Testis (tissue), 3 donors: ENCODE results near the gene FNDC3A. TPM values are rescaled to one million over a fixed set of nuclear protein-coding genes. Genes with fewer than 3 reads are reported as not detected.

Source experiments
- DNase-seq: peaks from one replicate; pipeline ENCODE4 v3.0.0-alpha.2; 2019
- H3K27ac ChIP-seq, 2 donors: fragments of 200-600 bp; sonication (generic); one replicate each; pipeline ENCODE4 v1.5.1; 2019
- H3K27me3 ChIP-seq: fragments of 200-600 bp; sonication (generic); one replicate; pipeline ENCODE4 v1.5.1; 2019
- H3K36me3 ChIP-seq: fragments of 200-600 bp; sonication (generic); one replicate; pipeline ENCODE4 v1.5.1; 2017; ENCODE audit warnings: low read depth; ENCODE audit errors: missing control alignments
- H3K4me1 ChIP-seq: fragments of 200-600 bp; sonication (generic); one replicate; pipeline ENCODE4 v1.5.1; 2019
- H3K4me3 ChIP-seq, 2 donors: fragments of 200-600 bp; sonication (generic); one replicate each; pipeline ENCODE4 v1.5.1; 2017 to 2019
- H3K9me3 ChIP-seq: fragments of 200-600 bp; sonication (generic); one replicate; pipeline ENCODE4 v1.5.1; 2017
- CTCF ChIP-seq, 3 experiments: fragments of 450-650 bp in 2 of 3; fragments of 200-600 bp in 1 of 3; sonication (generic) in 1 of 3; IDR thresholded peaks; one replicate each; pipeline ENCODE4 v1.5.1; 2016 to 2019; ENCODE audit warnings: antibody characterized with exemption in 3 of 3, mild to moderate bottlenecking in 2 of 3, moderate library complexity in 1 of 3
- POLR2A ChIP-seq: fragments of 450-650 bp; IDR thresholded peaks from one replicate; pipeline ENCODE4 v1.6.1; 2017; ENCODE audit warnings: antibody characterized with exemption, mild to moderate bottlenecking, moderate library complexity
- WGBS, 2 donors: methylation state at CpG; one replicate each; pipeline ENCODE4 v1.1.5; 2018; 5-methylcytosine and 5-hydroxymethylcytosine counted together
- intact Hi-C: fragments of 100-400 bp; cut with DNase I; formaldehyde crosslinking; loops from one replicate; pipeline ENCODE4 v1.15.1; 2023; ENCODE audit warnings: low total_unique reads
- polyA plus RNA-seq: library from polyadenylated mRNA; stranded (reverse); fragments of 350-450 nt; fragmentation: Illumina TruSeq; extraction: RNeasy Lipid Tissue Mini Kit (QIAGEN cat#74804); gene quantifications from one replicate; pipeline ENCODE4 v1.2.3, GENCODE V29; 2014; ENCODE audit warnings: low read depth, low replicate concordance; ENCODE audit not compliant: insufficient read depth
- total RNA-seq, 2 donors: library from RNA; depleted of rRNA; stranded (reverse); fragments of >200 nt; gene quantifications; one replicate each; pipeline ENCODE4 v1.2.3, GENCODE V29; 2016

FNDC3A gene
- total and polyA plus RNA-seq, 3 donors from 2014 or later: 52.5 to 77.3 (median 75.0) TPM

- H3K9me3 ChIP-seq: no peaks in the 10 kb centered on the region
- no peak for DNase-seq
- no peak overlapping the region for H3K4me3 ChIP-seq
- H3K36me3 ChIP-seq: no peaks in the 10 kb centered on the region
- H3K4me1 ChIP-seq: no peaks in the 10 kb centered on the region
- 94 to 97% methylated on average over 5 of the region's 5 CpGs for whole genome bisulfite sequencing, 2 donors
- H3K27ac ChIP-seq: no peak overlapping the region
- H3K27me3 ChIP-seq: no peaks in the 10 kb centered on the region
- TF ChIP-seq CTCF (IDR thresholded peaks at IDR 0.05) (no peak), POLR2A (no peak)
- intact Hi-C loops: no loop called here
Observed at GRCh38 chr13:49226613-49227012, 250.9 kb downstream of the FNDC3A start.

GRCh38 chr13:49234741-49235140, 259.0 kb downstream of the FNDC3A start:
- TF ChIP-seq CTCF (IDR thresholded peaks at IDR 0.05): no peak
- TF ChIP-seq POLR2A: no peak
- Histone ChIP-seq H3K27me3 (no peaks in the 10 kb centered on the region), H3K4me1 (no peaks in the 10 kb centered on the region), H3K27ac (no peak overlapping the region), H3K9me3 (no peaks in the 10 kb centered on the region), H3K4me3 (no peak overlapping the region), H3K36me3 (no peaks in the 10 kb centered on the region)
- intact Hi-C loops: no loop called here
- 93 to 94% methylated on average over 3 of the region's 3 CpGs for WGBS, 2 donors
- no peak for DNase-seq

- intact Hi-C loops: no loop called here
- Histone ChIP-seq H3K27me3 (no peaks in the 10 kb centered on the region), H3K4me1 (no peaks in the 10 kb centered on the region), H3K36me3 (no peaks in the 10 kb centered on the region), H3K9me3 (no peaks in the 10 kb centered on the region), H3K27ac (no peak overlapping the region), H3K4me3 (no peak overlapping the region)
- TF ChIP-seq CTCF (IDR thresholded peaks at IDR 0.05): no peak
- DNase-seq: no peak
- WGBS, 2 donors: 87 to 91% methylated on average over 6 of the region's 6 CpGs
Observed at GRCh38 chr13:49235856-49236431, 260.2 kb downstream of the FNDC3A start.

- intact Hi-C loops: no loop called here
- DNase-seq: no peak
- WGBS, 2 donors: 91 to 92% methylated on average over 2 of the region's 2 CpGs
Observed at GRCh38 chr13:49238621-49239020, 262.9 kb downstream of the FNDC3A start.

More at GRCh38 chr13:49238621-49239020, 262.9 kb downstream of the FNDC3A start:
- Histone ChIP-seq H3K27ac (no peak overlapping the region), H3K4me3 (no peak overlapping the region), H3K4me1 (no peaks in the 10 kb centered on the region), H3K36me3 (no peaks in the 10 kb centered on the region), H3K9me3 (no peaks in the 10 kb centered on the region), H3K27me3 (no peaks in the 10 kb centered on the region)
- TF ChIP-seq CTCF (IDR thresholded peaks at IDR 0.05): no peak
- no peak for TF ChIP-seq POLR2A
